GM12878 (cell line): ENCODE measurements around the gene DHX57. TPM values are rescaled to one million over a fixed set of nuclear protein-coding genes. Genes with fewer than 3 reads are reported as not detected.

Experiments
- ATF7 ChIP-seq: fragments of 450-650 bp; IDR thresholded peaks from 2 replicates; pipeline ENCODE4 v1.6.1; 2016; ENCODE audit warnings: low read depth, mild to moderate bottlenecking
- CEBPB ChIP-seq, 2 experiments: fragments of 150-350 bp in 1 of 2; IDR thresholded peaks; 2 replicates each; pipeline ENCODE4 v1.6.1; 2012 to 2014; ENCODE audit warnings: low read depth in 2 of 2, low read length in 2 of 2, borderline replicate concordance in 1 of 2, inconsistent platforms in 1 of 2
- IKZF1 ChIP-seq: fragments of 450-650 bp; conservative IDR thresholded peaks from 2 replicates; pipeline ENCODE4 v1.6.1; 2017; ENCODE audit warnings: antibody characterized with exemption, mild to moderate bottlenecking
- IRF4 ChIP-seq: IDR thresholded peaks from 2 replicates; pipeline ENCODE4 v1.6.1; 2011; ENCODE audit warnings: low read depth, low read length
- KDM1A ChIP-seq: fragments of 200-600 bp; sonication (generic); IDR thresholded peaks from 2 replicates; pipeline ENCODE4 v1.6.1; 2016; ENCODE audit warnings: borderline replicate concordance
- KLF5 ChIP-seq: fragments of 450-650 bp; IDR thresholded peaks from 2 replicates; pipeline ENCODE4 v1.6.1; 2014; ENCODE audit warnings: mild to moderate bottlenecking; ENCODE audit not compliant: partially characterized antibody
- MEF2B ChIP-seq: fragments of 450-650 bp; IDR thresholded peaks from 2 replicates; pipeline ENCODE4 v1.6.1; 2018; ENCODE audit warnings: mild to moderate bottlenecking, moderate library complexity; ENCODE audit not compliant: partially characterized antibody, poor library complexity, severe bottlenecking
- MTA3 ChIP-seq: IDR thresholded peaks from 2 replicates; pipeline ENCODE4 v1.6.1; 2012; ENCODE audit warnings: low read length, inconsistent platforms, borderline replicate concordance
- NBN ChIP-seq: fragments of 450-650 bp; IDR thresholded peaks from 2 replicates; pipeline ENCODE4 v1.6.1; 2016
- NFYA ChIP-seq: IDR thresholded peaks from 2 replicates; pipeline ENCODE4 v1.6.1; 2011; ENCODE audit warnings: low read depth, mild to moderate bottlenecking, low read length, improper control_type of control experiment, borderline replicate concordance
- RBBP5 ChIP-seq: fragments of 200-600 bp; sonication (generic); conservative IDR thresholded peaks from 2 replicates; pipeline ENCODE4 v1.6.1; 2016
- RELA ChIP-seq: fragments of 450-650 bp; IDR thresholded peaks from 2 replicates; pipeline ENCODE4 v1.8.0; 2014; ENCODE audit warnings: borderline replicate concordance; ENCODE audit not compliant: partially characterized antibody
- SIX5 ChIP-seq: IDR thresholded peaks from 2 replicates; pipeline ENCODE4 v1.6.1; 2011; ENCODE audit warnings: mild to moderate bottlenecking, low read depth, low read length, moderate library complexity; ENCODE audit not compliant: severe bottlenecking
- SMARCA5 ChIP-seq: fragments of 450-650 bp; IDR thresholded peaks from 2 replicates; pipeline ENCODE4 v1.6.1; 2017; ENCODE audit warnings: mild to moderate bottlenecking
- SREBF1 ChIP-seq: IDR thresholded peaks from 2 replicates; pipeline ENCODE4 v1.6.1; 2012; ENCODE audit warnings: mild to moderate bottlenecking, low read length
- STAT1 ChIP-seq: fragments of 450-650 bp; conservative IDR thresholded peaks from 2 replicates; pipeline ENCODE4 v1.6.1; 2014; ENCODE audit warnings: antibody characterized with exemption, mild to moderate bottlenecking
- ZNF384 ChIP-seq: IDR thresholded peaks from 2 replicates; pipeline ENCODE4 v1.6.1; 2012; ENCODE audit warnings: low read depth, mild to moderate bottlenecking, low read length, improper control_type of control experiment, borderline replicate concordance
- polyA plus RNA-seq, 11 experiments: library from polyadenylated mRNA; depleted of rRNA in 4 of 11; unstranded in 6 of 11; stranded (reverse) in 5 of 11; fragments of >200 nt; fragmentation: Nextera tagmentation in 4 of 11; fragmentation: Illumina TruSeq in 1 of 11; extraction: Ambion mirVana in 4 of 11; extraction: Trizol in 1 of 11; gene quantifications; 1 replicate in 1 of 11; 2 replicates in 10 of 11; pipeline versions ENCODE4 v1.2.1 to v1.2.3, GENCODE V29; 2011 to 2016; ENCODE audit warnings: inconsistent platforms in 2 of 11, missing spikeins in 2 of 11, low read depth in 1 of 11
- total RNA-seq, 4 experiments: library from RNA; depleted of rRNA in 3 of 4; stranded (reverse); fragments of >200 nt in 3 of 4; fragmentation: Illumina TruSeq in 1 of 4; extraction: Trizol in 1 of 4; gene quantifications; 2 replicates each; pipeline versions ENCODE4 v1.2.1 to v1.2.3, GENCODE V29; 2013 to 2021
- TF ChIP-seq, protein P1 (sequence below): IDR thresholded peaks from 2 replicates; pipeline ENCODE4 v1.6.1; 2011; ENCODE audit warnings: borderline replicate concordance, low read depth, mild to moderate bottlenecking, moderate library complexity, low read length; ENCODE audit not compliant: insufficient read depth, poor library complexity, severe bottlenecking
- TF ChIP-seq, protein P2 (sequence below): fragments of 450-650 bp; formaldehyde crosslinking; IDR thresholded peaks from 2 replicates; pipeline ENCODE4 v1.5.0; 2022; ENCODE audit warnings: mild to moderate bottlenecking, missing genetic modification characterization
- TF ChIP-seq, protein P3 (sequence below): IDR thresholded peaks from 2 replicates; pipeline ENCODE4 v1.6.1; 2012; ENCODE audit warnings: low read length, inconsistent platforms
- TF ChIP-seq, protein P4 (sequence below): fragments of 150-350 bp; IDR thresholded peaks from 2 replicates; pipeline ENCODE4 v1.6.1; 2016; ENCODE audit warnings: low read depth, low read length

Gene DHX57
- total and polyA plus RNA-seq, 10 of the 15 experiments (the other 5 are each of a cell fraction or from before 2014, with no cell fraction given), result 6.5 to 18.0 (median 15.8) TPM

DNA sequence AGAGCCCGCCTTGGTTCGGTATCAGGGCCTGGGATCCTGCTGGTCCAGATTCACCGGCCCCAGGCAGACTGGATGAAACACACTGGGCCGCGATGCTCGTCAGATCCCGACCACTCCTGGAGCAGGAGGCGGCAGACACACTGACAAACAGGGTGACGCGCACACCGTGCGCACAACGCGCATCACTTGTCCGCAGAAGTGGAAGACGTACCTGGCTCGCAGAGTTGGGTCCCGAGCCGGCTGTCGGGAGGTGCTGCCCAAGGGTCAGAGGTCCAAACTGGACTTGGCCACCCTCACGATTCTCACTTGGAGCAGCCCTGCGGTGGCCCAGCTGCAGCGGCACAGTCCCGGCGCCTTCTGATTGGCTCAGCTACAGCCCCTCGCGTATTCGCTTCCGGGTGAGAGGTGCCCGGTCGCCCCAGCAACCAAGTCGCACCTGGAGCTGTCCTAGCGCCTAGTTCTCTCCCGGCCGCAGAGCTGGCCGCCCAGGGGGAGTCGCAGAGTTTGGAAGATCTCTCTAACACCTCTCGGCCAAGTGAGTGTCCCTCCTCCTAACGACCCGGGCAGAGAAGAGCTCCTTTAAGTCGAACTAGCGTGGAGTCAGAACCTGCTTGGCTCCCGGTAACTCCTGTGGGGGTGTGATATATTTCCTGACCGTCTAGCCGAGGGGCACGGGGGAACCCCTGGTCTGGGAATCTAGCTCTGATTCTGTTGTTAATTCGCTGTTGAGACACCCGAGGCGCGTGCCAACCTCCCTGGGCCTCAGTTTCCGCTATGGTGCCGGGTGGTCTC is at the start of gene DHX57, which contains the start of gene MORN2 (continued):
- TF ChIP-seq, protein P1, sequence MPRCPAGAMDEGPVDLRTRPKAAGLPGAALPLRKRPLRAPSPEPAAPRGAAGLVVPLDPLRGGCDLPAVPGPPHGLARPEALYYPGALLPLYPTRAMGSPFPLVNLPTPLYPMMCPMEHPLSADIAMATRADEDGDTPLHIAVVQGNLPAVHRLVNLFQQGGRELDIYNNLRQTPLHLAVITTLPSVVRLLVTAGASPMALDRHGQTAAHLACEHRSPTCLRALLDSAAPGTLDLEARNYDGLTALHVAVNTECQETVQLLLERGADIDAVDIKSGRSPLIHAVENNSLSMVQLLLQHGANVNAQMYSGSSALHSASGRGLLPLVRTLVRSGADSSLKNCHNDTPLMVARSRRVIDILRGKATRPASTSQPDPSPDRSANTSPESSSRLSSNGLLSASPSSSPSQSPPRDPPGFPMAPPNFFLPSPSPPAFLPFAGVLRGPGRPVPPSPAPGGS, result no peak
- TF ChIP-seq, protein P2, sequence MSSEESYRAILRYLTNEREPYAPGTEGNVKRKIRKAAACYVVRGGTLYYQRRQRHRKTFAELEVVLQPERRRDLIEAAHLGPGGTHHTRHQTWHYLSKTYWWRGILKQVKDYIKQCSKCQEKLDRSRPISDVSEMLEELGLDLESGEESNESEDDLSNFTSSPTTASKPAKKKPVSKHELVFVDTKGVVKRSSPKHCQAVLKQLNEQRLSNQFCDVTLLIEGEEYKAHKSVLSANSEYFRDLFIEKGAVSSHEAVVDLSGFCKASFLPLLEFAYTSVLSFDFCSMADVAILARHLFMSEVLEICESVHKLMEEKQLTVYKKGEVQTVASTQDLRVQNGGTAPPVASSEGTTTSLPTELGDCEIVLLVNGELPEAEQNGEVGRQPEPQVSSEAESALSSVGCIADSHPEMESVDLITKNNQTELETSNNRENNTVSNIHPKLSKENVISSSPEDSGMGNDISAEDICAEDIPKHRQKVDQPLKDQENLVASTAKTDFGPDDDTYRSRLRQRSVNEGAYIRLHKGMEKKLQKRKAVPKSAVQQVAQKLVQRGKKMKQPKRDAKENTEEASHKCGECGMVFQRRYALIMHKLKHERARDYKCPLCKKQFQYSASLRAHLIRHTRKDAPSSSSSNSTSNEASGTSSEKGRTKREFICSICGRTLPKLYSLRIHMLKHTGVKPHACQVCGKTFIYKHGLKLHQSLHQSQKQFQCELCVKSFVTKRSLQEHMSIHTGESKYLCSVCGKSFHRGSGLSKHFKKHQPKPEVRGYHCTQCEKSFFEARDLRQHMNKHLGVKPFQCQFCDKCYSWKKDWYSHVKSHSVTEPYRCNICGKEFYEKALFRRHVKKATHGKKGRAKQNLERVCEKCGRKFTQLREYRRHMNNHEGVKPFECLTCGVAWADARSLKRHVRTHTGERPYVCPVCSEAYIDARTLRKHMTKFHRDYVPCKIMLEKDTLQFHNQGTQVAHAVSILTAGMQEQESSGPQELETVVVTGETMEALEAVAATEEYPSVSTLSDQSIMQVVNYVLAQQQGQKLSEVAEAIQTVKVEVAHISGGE (CRISPR knock-in tag), result no peak
- TF ChIP-seq NFYA (no peak), IKZF1 (peak; percentile 69), KDM1A (no peak), MTA3 (no peak), MEF2B (no peak), RELA (peak; percentile 49), CEBPB (IDR thresholded peaks at IDR 0.05; ENCODE audit: borderline replicate concordance in 1 of 2, low read depth in 2 of 2, low read length in 2 of 2) (no peak), SREBF1 (peak; percentile 76; the same call in 1 of the 2 replicates), RBBP5 (no peak), ZNF384 (no peak), STAT1 (no peak), KLF5 (peak; percentile 97), NBN (0 out of 2 replicates have a peak, but pooled peaks have one; percentile 56), IRF4 (peak; percentile 39; the same call in 1 of the 2 replicates), SMARCA5 (0 out of 2 replicates have a peak, but pooled peaks have one; percentile 32), SIX5 (peak; percentile 25), ATF7 (peak; percentile 94)
- TF ChIP-seq, protein P3, sequence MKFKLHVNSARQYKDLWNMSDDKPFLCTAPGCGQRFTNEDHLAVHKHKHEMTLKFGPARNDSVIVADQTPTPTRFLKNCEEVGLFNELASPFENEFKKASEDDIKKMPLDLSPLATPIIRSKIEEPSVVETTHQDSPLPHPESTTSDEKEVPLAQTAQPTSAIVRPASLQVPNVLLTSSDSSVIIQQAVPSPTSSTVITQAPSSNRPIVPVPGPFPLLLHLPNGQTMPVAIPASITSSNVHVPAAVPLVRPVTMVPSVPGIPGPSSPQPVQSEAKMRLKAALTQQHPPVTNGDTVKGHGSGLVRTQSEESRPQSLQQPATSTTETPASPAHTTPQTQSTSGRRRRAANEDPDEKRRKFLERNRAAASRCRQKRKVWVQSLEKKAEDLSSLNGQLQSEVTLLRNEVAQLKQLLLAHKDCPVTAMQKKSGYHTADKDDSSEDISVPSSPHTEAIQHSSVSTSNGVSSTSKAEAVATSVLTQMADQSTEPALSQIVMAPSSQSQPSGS, result no peak
- TF ChIP-seq, protein P4, sequence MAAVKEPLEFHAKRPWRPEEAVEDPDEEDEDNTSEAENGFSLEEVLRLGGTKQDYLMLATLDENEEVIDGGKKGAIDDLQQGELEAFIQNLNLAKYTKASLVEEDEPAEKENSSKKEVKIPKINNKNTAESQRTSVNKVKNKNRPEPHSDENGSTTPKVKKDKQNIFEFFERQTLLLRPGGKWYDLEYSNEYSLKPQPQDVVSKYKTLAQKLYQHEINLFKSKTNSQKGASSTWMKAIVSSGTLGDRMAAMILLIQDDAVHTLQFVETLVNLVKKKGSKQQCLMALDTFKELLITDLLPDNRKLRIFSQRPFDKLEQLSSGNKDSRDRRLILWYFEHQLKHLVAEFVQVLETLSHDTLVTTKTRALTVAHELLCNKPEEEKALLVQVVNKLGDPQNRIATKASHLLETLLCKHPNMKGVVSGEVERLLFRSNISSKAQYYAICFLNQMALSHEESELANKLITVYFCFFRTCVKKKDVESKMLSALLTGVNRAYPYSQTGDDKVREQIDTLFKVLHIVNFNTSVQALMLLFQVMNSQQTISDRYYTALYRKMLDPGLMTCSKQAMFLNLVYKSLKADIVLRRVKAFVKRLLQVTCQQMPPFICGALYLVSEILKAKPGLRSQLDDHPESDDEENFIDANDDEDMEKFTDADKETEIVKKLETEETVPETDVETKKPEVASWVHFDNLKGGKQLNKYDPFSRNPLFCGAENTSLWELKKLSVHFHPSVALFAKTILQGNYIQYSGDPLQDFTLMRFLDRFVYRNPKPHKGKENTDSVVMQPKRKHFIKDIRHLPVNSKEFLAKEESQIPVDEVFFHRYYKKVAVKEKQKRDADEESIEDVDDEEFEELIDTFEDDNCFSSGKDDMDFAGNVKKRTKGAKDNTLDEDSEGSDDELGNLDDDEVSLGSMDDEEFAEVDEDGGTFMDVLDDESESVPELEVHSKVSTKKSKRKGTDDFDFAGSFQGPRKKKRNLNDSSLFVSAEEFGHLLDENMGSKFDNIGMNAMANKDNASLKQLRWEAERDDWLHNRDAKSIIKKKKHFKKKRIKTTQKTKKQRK, result no peak
